ENCODE results near the gene CA5A.
A peak's percentile ranks its signal among the peaks of the same experiment; 100 is the strongest.
"Not testable (repeated sequence)": the region's sequence is repeated elsewhere in the genome, so short reads cannot be mapped to it uniquely, and the experiment has no call there.

The CA5A gene

GRCh38 chr16:87862597-87863326 lies 73.6 kb downstream of the CA5A start:
- not testable (repeated sequence) for DNase-seq

DNA sequence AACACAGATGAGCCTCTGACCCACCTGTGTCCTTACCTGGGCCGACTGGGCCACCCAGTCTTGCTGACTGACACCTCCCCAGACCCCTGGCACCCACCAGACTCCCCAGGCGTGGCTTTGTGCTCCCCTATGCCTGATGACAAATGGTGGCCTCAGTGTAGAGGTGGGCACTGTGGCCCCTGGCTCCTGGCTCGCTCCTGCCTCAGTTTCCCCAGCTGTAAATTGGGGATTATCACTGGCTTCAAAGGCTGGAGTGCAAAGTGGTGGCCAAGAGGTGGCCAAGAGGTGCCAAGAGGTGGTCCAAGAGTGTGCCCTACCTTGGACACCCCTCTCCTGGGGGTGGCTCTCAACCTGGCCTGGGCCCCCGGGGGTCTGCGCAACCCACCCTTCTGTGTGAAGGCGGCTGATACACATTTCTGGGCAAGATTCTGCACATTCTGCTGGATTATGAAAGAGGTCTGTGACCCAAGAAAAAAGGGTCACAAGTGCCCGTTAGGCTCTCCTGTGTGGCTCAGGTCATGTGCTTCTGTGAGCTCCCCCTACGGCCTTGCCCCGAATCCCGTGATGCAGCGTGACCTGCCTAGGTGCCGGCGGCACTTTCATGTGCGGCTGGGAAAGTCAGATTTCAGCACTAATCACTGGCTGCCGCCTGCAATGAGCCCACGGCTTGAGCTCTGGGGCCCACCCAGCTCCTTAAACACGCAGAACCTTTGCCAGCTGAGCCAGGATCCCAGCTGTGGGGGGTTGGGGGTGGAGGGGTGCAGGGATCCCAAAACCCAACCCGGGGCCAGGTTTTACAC lies 74.8 kb downstream of the CA5A start:
- DNase-seq, result not testable (repeated sequence)

- DNase-seq, result no peak
These were observed 75.6 kb downstream of the CA5A start for GRCh38 chr16:87860553-87861299.

GRCh38 chr16:87858151-87858993 lies 78.0 kb downstream of the CA5A start:
- not testable (repeated sequence) for DNase-seq

DNA sequence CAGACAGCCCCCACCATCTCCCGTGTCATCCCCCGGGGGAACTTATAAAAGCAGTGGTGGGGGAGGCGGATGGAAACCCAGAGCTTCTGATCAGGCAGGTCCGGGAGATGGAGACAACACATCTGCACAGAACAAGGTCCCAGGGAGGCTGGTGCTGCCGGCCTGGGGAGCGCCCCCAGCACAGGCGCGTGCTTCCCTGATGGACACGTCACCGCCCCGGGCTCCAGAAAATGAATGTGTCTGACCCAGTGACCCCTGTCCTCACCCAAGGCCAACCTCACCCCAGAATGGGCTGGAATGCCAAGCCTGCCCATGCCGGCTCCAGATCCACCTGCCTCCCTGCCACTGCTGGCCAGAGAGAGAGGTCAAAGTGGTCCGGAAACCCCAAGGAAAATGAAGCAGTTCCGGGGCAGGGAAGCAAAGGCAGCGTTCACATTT lies 79.5 kb downstream of the CA5A start:
- no peak for DNase-seq

DNA sequence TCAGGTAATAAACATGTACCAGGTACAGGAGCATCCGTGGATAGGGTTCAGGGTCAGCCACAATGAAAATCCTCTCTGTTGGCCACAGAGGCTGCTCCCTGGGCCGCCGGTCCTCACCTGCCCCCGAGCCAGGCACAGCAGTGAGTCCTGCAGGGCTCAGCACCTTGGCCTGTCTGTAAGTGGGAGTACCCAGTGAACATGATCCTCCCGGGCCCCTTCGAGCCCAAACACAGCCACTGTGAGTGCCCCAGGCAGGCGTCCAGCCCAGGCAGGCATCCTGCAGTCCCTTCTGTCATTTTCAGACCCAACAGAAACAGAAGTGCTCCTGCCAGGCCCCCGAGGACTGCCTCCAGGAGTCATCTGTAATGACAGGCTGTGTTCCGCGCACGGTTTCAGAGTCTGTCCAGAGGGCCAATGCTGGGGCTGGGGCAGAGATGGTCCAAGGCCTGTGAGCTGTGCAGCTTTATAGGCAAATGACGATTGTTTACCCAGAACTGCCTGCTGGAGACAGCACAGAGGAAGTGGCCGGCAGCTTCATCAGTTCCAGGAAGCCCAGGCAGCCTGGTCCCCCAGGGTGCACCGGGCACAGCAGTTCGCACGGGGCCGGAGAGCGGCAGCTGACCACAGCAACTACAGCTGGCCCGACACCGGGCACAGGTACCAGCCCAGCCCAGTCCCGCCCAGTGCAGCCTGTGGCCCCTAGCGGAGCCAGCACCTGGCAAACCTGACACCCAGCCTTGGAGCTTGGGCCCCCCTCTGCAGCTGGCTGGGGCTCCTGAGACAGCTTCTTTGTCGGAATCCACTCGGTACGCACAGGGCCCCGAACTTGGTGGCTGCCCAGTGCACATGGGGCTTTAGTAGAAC lies 80.2 kb downstream of the CA5A start:
- peak; percentile 50 for DNase-seq

DNA sequence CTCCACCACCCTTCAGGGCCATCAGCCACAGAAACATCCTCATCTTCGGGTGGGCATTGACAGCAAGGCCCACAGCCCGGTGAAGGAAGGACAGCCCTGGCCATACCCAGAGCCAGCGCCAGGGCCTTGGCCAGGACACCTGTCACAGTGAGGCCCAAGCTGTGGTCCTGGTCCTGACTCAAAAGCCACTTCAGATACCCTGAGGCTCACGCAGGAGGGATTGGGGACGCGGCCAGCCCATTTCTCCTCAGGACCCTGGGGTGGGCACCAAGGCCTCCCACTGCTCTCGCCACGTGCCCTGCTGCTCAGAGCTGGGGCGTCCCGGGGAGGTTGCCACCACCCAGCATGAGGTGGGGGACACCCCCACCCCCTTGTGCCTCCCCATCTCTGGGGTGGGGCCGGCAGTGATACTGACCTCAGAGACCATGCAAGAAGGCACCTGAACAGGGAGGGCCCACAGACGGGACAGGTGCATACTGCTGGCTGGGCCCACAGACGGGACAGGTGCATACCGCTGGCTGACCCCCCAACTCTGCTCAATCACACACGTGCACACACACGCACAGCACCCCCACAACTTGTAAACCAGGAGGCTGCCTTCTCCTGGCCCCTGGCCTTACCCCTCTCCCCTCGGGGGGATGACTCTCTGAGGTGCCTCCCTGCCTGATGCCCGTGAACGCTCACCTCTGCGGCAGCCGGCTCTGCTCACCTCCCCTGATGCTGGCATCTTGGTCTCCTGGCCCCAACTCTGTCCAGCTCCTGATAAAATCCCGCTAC lies 81.2 kb downstream of the CA5A start:
- DNase-seq, result no peak

- DNase-seq, result no peak
These were observed 82.0 kb downstream of the CA5A start for GRCh38 chr16:87854053-87854906.

DNA sequence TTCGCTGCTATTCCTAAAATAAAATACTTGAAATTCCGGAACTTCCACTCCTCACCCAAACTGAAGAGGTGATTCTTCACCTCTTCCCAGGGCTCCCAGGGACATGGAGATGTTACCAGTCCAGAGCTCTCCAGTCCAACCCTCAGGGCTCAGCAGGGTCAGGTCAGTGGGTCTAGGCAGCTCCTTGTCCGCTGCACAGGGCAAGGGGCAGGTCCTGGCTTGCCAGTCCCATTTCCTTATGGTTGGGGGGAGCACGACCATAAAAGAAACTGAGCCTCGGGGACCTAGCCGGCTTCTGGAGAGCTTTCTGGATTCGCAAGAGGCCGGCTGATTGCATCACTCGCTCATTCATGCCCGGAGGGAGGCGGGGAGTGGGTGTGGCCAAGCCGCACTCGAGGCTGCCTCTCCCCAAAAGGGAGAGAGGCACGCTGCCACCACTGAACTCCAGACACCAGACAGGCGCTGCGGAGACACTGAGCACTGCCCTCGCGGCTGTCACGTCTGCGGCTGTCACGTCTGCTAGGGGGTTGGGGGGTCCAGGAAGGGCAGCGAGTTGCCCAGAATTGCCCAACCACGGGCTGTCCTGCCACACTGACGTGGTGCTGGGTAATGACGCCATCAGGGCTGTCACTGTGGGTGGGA lies 82.8 kb downstream of the CA5A start:
- peak; percentile 86 for DNase-seq

GRCh38 chr16:87851601-87852000 lies 84.7 kb downstream of the CA5A start:
- no peak for DNase-seq

DNA sequence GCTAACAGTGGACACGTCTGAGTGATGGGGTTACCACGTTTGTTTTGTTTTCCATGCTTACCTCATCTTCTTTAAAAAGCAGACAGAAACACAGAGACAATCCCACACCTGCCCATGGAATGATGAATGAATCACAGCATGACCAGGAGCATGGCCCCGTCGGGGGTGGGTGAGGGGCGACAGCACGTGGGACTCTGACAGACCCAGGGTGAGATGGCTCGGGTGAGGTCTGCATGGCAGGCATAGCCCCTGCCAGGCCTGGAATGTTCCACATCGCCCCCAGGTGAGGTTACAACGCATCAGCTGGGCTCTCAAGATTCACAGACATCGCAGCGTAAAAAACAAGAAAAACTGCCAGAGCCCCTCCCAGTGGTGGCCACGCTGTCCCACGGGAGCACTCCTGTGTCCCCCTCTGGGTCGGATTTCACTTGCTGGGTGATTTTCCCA lies 85.2 kb downstream of the CA5A start:
- no peak for DNase-seq

- peak; percentile 65 for DNase-seq
These were observed 86.0 kb downstream of the CA5A start for GRCh38 chr16:87850009-87851006.

- DNase-seq, result no peak
These were observed 86.8 kb downstream of the CA5A start for GRCh38 chr16:87849419-87850008.

DNA sequence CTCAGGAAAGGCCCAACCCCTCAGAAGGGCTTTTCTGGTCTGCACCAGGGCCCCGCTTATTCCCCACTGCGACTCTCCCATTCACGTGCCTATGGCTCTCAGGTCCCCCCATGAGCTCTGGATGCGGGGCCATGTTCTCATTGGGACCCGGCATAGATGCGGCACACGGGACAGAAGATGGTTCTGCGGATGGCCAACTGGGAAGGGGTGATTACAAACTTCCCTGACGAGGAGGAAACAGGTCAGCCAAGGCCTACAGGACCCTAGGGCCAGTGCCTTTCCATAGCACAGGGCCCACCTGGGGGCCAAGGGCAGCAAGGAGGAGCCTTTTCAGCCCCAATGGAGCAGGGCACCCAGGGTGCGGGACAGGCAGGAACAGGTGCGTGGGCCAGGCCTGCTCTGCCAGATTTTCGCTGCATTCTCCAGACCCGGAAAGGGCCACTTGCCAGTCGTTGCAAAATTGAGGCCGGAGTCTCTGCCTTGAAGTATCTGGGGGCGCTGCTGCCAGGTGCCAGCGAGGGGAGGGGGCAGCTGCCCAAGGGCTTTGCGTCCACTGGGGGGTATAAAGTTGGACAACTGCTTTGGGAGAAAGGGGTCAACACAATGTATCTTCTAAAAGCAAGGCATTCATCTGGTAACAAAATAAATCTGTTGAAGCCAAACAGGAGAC lies 87.5 kb downstream of the CA5A start:
- no peak for DNase-seq

DNA sequence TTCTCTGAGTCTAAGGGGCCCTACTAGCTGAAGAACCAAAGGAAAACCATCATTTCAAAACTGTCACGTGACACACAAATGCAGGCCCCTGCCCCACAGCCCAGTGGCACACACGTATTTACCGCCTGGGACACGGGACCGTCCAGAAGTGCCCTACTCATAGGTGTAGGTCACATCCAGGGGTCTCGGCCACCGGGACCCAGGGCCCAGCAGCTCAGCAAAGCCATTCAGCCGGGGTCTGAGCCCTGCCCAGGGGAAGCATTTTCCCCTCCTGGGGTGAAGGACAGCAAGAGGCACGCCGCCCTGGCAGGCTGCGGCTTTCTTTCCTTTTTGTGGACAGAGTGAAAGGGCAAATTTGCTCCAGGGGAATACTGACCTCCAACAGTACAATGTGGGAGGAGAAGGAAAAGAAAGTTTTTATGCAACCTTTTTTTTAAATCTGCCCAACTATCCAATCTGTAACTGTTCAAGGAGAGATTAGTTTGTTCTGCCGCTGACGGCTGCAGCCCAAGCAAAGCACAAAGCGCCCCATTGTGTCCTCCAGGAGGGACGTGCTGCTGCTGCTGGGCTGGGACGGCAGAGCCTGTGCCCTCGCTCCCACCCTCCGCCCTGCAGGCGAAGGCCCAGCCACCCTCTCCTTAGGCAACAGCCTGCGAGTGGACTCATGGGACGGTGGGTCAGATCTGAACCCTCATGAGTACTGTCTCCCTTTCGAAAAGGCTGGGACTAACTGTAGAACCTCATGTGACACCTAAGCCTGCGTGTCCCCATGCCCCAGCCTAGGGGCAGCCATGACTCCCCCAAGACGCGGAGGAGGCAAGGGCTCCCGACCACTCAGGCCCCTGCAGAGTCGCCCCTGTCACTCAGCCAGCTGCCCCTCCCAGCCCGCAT lies 88.3 kb downstream of the CA5A start:
- no peak for DNase-seq

DNA sequence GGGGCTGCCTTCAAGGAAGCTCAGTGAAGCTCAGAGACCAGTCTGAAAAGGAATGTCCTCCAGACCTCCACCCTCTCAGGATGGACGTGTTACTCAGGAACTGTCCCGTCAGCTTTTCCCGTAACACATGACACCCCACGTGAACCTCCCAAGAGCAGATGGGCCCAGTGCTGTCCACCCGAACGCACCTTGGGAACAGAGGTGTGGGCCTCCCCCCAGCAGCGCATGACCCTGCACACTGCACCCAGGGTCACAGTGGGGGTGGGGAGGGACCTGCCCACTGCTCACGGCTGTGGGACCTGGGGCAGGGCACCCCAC lies 88.9 kb downstream of the CA5A start:
- DNase-seq, result no peak
